Activated CD8-positive, alpha-beta memory T cell treated with anti-CD3 and anti-CD28 coated beads for 24 hours (primary cell): ENCODE measurements around the gene GTF2IRD1.
"Not testable (repeated sequence)": the region's sequence is repeated elsewhere in the genome, so short reads cannot be mapped to it uniquely, and the experiment has no call there.

ENCODE experiments used
- DNase-seq: peaks from one replicate; pipeline ENCODE4 v3.0.0-alpha.2; 2020

Gene GTF2IRD1

DNA sequence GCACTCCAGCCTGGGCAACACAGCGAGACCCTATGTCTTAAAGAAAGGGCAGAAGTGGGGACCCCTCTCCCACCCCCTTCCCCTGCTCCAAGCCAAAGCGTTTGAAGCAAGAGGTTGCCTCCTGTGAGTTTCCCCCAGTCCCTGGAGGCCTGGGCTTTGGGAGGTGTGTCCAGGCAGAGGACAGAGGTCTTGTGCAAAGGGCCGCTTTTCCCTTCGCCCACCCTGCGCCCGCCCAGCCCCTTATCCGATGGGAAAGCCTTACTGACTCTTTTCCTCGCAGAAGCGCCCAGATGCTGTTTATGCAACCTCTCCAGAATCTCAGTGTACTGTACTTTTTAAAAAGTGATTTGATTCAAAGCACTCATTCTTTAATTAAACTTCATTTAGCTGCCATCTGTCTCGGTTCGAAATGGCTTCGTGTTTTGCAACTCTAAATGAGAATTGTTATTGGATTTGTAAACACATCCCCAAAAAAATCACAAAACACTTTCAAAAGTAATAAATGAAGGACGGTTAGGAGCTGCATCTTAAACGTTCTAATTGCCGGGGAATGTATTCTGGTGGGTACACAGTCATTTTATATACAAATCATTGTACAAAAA, 153.3 kb downstream of the GTF2IRD1 start:
- DNase-seq: no peak

GRCh38 chr7:74612015-74612829, 158.5 kb downstream of the GTF2IRD1 start:
- DNase-seq: no peak

GRCh38 chr7:74615933-74616780, 162.5 kb downstream of the GTF2IRD1 start:
- no peak for DNase-seq

GRCh38 chr7:74617180-74617744, 163.6 kb downstream of the GTF2IRD1 start:
- peak; percentile 70 for DNase-seq

GRCh38 chr7:74619235-74619860, 165.6 kb downstream of the GTF2IRD1 start:
- DNase-seq: no peak

DNA sequence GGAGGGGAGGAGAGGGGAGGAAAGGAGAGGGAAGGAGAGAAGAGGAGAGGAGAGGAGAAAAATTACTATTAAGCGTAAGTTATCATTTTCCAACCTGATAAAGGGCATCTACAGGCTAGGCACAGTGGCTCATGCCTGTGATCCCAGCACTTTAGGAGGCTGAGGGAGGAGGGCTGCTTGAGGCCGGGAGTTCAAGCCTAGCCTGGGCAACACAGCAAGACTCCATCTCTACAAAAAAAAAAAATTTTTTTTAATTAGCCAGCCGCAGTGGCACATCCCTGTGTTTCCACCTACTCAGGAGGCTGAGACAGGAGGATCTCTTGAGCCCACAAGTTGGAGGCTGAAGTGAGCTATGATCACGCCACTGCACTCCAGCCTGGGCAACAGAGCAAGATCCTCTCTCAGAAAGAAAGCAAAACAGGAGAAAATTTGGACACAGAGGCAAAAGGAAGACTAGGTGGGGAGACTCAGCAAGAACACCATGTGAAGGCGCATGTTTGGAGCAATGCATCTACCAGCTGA, 168.6 kb downstream of the GTF2IRD1 start:
- DNase-seq: no peak

GRCh38 chr7:74623135-74623534, 169.4 kb downstream of the GTF2IRD1 start:
- DNase-seq: no peak

DNA sequence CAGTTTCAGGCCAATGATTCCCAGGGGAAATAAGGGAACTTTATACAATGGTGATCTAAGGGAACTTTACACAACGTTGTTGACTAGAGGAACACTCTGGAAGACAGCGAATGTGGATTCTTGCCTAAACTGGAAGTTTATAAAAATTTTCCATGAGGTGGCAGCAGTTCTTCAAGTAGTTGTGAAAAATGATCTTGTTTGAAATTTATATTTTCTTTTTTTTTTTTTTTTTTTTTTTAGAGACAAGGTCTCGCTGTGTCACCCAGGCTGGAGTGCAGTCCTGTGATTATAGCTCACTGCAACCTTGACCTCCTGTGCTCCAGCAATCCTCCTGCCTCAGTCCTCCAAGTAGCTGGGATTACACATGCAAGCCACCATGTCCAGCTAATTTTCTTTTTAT, 171.7 kb downstream of the GTF2IRD1 start:
- DNase-seq: no peak

DNA sequence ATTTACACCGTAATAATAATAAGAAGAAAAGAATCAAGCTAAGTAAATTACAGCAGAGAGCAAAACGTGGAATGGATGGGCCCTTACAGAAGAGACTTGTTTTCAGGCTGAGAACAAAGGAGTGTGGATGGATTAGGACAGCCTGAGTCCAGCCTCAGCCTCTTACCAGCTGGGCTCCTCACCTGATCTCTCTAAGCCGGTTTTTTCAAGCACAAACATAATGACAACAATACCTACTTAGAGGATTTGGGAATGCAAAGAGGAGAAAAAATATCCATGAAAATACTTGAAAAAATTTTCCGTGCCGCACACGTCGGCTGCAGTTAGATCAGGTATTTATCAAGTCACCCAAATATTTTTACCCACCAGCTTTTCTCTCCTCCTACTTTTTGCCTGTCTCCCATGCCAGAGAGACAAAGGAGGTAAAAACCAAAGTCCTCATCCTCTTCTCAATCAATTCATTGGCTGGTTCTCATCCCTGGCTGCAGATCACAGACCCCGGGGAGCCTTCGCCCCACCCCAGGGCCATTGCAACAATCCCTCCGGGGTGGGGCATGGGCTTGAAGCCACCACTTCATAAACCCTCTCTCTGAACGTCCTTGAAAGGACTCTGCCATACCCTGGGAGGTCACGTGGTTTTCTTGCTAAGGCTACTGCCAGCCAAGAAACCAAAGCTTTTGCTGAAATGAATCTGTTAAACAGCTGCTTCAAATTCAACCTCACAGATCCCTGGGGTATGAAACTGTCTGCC, 174.1 kb downstream of the GTF2IRD1 start:
- DNase-seq: no peak

GRCh38 chr7:74632505-74632904, 178.8 kb downstream of the GTF2IRD1 start:
- DNase-seq: no peak

- DNase-seq: no peak
Observed at GRCh38 chr7:74633451-74633921, 179.8 kb downstream of the GTF2IRD1 start.

DNA sequence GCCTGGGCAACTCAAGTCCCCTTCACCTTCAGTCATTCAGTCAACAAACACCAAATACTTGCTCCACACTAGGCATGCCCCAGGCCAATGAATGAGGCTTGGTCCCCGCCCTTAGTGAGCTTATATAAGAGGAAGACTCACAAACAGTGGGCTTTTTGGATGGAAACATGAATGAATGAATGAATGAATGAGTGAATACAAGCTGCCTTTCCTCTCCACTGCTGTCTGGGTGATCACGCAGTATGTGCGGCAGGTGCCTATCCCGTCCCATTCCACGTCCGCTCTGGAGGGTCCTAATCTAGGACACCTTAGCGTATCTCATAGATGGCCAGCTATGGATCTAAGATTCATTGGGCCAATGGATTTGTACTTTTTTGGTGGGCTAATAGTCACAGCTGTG, 184.0 kb downstream of the GTF2IRD1 start:
- no peak for DNase-seq

DNA sequence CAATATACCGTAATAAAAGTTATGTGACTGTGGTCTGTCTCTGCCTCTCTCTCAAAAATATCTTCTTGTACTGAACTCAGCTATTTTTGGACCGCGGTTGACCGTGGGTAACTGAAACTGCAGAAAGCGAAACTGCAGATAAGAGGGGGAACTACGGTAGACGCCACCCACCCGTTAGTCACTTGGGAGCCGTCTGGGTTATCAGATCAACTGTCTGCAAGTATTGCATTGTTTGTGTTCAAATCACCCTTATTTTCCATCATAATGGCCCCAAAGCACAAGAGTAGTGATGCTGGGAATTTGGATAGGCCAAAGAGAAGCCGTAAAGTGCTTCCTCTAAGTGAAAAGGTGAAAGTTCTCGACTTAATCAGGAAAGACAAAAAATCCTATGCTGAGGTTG, 196.3 kb downstream of the GTF2IRD1 start:
- peak; percentile 90 for DNase-seq

DNA sequence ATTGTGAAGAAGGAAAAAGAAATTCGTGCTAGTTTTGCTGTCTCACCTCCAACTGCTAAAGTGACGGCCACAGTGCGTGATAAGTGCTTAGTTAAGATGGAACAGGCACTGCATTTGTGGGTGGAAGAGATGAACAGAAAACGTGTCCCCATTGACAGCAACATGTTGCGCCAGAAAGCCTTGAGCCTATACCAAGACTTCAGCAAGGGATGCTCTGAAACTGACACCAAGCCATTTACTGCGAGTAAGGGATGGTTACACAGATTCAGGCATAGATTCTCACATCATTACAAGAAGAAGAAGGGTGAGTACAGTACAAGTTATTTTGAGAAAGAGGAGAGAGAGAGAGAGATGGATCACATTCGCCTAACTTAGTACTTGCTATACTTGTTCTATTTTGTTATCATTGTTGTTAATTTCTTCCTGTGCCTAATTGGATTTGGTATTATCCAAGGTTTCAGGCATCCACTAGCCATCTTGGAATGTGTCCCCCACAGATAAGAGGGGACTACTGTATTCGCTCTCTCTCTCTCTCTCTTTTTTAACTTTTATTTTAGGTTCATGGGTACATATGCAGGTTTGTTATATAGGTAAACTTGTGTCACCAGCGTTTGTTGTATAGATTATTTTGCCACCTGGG, 196.9 kb downstream of the GTF2IRD1 start:
- DNase-seq: peak; percentile 66

GRCh38 chr7:74651133-74651504, 197.4 kb downstream of the GTF2IRD1 start:
- not testable (repeated sequence) for DNase-seq
